ENCODE measurements around the gene SPAG5. TPM values are rescaled to one million over a fixed set of nuclear protein-coding genes. Genes with fewer than 3 reads are reported as not detected.

Gene SPAG5
- total and polyA plus RNA-seq, 9 of the 15 experiments (the other 6 are each of a cell fraction or from before 2014, with no cell fraction given): 94.4 to 286 (median 151) TPM

DNA sequence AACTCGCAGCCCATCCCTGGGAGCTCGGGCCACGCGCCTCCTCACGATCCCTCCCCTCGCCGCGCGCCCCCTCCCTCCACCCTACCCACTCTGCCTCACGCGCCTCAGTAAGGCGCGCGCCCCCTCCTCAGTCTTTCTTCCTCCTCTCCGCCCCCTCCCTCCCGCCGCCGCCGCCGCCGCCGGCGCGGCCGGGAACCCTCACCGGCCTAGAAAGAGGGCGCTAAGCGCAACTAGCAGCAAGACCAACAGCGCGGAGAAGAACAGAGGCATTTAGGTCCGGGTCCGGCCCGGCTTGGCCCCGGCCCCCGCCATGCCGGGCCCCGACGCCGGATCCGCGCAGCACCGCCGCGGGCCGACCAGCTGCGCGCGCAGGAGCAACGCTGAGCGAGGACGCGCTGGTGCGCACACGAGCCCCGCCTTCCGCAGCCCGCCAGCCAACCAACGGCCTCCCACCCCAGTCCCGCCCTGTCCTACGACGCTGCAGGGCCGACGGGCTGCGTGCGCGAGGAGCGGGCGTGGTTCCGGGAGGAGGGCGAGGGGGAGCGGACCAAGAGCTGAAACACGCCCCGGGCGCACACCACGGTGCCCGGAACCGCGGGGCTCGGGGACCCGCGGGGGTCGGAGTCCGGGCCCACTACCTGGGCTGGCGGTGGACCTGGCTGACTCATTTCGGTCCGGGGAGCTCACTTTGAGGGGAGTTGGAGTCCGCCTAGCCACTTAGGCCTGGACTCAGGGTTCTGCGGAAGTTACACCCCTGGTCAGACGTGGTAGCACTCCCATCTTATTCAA is 46.2 kb upstream of the SPAG5 start, which contains the start of gene BLTP2 (continued):
- TF ChIP-seq RB1 (IDR thresholded peaks at IDR 0.05; ENCODE audit: low read depth) (peak; percentile 88), ZNF707 (CRISPR knock-in tag; conservative IDR thresholded peaks at IDR 0.05) (no peak), RFX7 (CRISPR knock-in tag; IDR thresholded peaks at IDR 0.05) (no peak), HNRNPLL (IDR thresholded peaks at IDR 0.05; ENCODE audit: low read depth, low read length, poor library complexity, severe bottlenecking) (peak; percentile 89), ARNT (IDR thresholded peaks at IDR 0.05) (no peak), ZNF239 (CRISPR knock-in tag; IDR thresholded peaks at IDR 0.05) (no peak), RHOXF2B (CRISPR knock-in tag; conservative IDR thresholded peaks at IDR 0.05) (no peak), GABPB2 (CRISPR knock-in tag; conservative IDR thresholded peaks at IDR 0.05) (no peak), HDAC2 (IDR thresholded peaks at IDR 0.05) (peak; percentile 77; the same call in 1 of the 2 replicates), BMI1 (IDR thresholded peaks at IDR 0.05; ENCODE audit: low read length) (no peak), SAFB2 (IDR thresholded peaks at IDR 0.05; ENCODE audit: borderline replicate concordance, low read depth, low read length, severe bottlenecking) (no peak), MYBL2 (IDR thresholded peaks at IDR 0.05; ENCODE audit: low read depth) (no peak), MYBL2 (CRISPR knock-in tag; IDR thresholded peaks at IDR 0.05; ENCODE audit: borderline replicate concordance) (no peak), SUPT5H (IDR thresholded peaks at IDR 0.05) (peak; percentile 90)
- TF ChIP-seq, protein P1, sequence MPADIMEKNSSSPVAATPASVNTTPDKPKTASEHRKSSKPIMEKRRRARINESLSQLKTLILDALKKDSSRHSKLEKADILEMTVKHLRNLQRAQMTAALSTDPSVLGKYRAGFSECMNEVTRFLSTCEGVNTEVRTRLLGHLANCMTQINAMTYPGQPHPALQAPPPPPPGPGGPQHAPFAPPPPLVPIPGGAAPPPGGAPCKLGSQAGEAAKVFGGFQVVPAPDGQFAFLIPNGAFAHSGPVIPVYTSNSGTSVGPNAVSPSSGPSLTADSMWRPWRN (IDR thresholded peaks at IDR 0.05; ENCODE audit: low read depth): no peak
- TF ChIP-seq, protein P2, sequence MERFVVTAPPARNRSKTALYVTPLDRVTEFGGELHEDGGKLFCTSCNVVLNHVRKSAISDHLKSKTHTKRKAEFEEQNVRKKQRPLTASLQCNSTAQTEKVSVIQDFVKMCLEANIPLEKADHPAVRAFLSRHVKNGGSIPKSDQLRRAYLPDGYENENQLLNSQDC (CRISPR knock-in tag; IDR thresholded peaks at IDR 0.05): peak; percentile 80; the same call in 1 of the 2 replicates
- TF ChIP-seq, protein P3, sequence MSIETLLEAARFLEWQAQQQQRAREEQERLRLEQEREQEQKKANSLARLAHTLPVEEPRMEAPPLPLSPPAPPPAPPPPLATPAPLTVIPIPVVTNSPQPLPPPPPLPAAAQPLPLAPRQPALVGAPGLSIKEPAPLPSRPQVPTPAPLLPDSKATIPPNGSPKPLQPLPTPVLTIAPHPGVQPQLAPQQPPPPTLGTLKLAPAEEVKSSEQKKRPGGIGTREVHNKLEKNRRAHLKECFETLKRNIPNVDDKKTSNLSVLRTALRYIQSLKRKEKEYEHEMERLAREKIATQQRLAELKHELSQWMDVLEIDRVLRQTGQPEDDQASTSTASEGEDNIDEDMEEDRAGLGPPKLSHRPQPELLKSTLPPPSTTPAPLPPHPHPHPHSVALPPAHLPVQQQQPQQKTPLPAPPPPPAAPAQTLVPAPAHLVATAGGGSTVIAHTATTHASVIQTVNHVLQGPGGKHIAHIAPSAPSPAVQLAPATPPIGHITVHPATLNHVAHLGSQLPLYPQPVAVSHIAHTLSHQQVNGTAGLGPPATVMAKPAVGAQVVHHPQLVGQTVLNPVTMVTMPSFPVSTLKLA (conservative IDR thresholded peaks at IDR 0.05): peak; percentile 89 to 96
- TF ChIP-seq, protein P4, sequence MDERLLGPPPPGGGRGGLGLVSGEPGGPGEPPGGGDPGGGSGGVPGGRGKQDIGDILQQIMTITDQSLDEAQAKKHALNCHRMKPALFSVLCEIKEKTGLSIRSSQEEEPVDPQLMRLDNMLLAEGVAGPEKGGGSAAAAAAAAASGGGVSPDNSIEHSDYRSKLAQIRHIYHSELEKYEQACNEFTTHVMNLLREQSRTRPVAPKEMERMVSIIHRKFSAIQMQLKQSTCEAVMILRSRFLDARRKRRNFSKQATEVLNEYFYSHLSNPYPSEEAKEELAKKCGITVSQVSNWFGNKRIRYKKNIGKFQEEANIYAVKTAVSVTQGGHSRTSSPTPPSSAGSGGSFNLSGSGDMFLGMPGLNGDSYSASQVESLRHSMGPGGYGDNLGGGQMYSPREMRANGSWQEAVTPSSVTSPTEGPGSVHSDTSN (CRISPR knock-in tag; IDR thresholded peaks at IDR 0.05; ENCODE audit: low read depth): no peak
- TF ChIP-seq, protein P4 (tag; conservative IDR thresholded peaks at IDR 0.05; ENCODE audit: low read depth): no peak
- TF ChIP-seq, protein P5, sequence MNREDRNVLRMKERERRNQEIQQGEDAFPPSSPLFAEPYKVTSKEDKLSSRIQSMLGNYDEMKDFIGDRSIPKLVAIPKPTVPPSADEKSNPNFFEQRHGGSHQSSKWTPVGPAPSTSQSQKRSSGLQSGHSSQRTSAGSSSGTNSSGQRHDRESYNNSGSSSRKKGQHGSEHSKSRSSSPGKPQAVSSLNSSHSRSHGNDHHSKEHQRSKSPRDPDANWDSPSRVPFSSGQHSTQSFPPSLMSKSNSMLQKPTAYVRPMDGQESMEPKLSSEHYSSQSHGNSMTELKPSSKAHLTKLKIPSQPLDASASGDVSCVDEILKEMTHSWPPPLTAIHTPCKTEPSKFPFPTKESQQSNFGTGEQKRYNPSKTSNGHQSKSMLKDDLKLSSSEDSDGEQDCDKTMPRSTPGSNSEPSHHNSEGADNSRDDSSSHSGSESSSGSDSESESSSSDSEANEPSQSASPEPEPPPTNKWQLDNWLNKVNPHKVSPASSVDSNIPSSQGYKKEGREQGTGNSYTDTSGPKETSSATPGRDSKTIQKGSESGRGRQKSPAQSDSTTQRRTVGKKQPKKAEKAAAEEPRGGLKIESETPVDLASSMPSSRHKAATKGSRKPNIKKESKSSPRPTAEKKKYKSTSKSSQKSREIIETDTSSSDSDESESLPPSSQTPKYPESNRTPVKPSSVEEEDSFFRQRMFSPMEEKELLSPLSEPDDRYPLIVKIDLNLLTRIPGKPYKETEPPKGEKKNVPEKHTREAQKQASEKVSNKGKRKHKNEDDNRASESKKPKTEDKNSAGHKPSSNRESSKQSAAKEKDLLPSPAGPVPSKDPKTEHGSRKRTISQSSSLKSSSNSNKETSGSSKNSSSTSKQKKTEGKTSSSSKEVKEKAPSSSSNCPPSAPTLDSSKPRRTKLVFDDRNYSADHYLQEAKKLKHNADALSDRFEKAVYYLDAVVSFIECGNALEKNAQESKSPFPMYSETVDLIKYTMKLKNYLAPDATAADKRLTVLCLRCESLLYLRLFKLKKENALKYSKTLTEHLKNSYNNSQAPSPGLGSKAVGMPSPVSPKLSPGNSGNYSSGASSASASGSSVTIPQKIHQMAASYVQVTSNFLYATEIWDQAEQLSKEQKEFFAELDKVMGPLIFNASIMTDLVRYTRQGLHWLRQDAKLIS (CRISPR knock-in tag; IDR thresholded peaks at IDR 0.05): no peak

Data from K562 (cell line).